ENCODE measurements around the gene OLFML3. TPM values are rescaled to one million over a fixed set of nuclear protein-coding genes. Genes with fewer than 3 reads are reported as not detected.

The OLFML3 gene
- total and polyA plus RNA-seq, 2 of the 8 experiments (the other 6 are each of a cell fraction or from before 2014, with no cell fraction given) = 56.0 to 72.3 TPM

GRCh38 chr1:114011796-114012195 is 32.5 kb downstream of the OLFML3 start (continued):
- no peak for TF ChIP-seq CHD7 (IDR thresholded peaks at IDR 0.05; ENCODE audit: insufficient replicate concordance, low read length)
- no peak for TF ChIP-seq JUN (IDR thresholded peaks at IDR 0.05; ENCODE audit: low read depth, low read length)

All from H1 (cell line).